NCI-H510A treated with DMSO at 0.1 percent for 48 hours (cell line): ENCODE measurements around the gene RECQL.

Source experiments
- DNase-seq: peaks from one replicate; lab custom pipeline; 2025; lab: John Stamatoyannopoulos, UW

Gene RECQL

DNA sequence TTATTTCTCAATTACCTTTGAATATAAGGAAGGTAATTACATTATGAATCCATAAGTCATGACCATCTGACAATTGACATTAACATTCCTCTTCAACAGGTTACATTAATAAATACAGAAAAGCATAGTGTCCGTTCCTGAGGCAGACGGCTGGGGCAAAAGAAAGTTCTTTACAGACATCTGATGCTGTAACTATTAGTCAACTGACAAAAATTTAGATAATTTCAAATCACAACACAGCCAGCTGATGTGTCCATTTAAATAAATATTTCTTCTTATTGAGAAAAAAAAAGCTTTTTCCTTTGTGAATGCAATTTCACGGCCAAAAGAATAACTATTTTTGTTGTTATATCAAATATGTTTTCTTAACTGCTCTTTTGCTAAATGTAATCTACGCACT lies 73.2 kb downstream of the RECQL start:
- no peak for DNase-seq

DNA sequence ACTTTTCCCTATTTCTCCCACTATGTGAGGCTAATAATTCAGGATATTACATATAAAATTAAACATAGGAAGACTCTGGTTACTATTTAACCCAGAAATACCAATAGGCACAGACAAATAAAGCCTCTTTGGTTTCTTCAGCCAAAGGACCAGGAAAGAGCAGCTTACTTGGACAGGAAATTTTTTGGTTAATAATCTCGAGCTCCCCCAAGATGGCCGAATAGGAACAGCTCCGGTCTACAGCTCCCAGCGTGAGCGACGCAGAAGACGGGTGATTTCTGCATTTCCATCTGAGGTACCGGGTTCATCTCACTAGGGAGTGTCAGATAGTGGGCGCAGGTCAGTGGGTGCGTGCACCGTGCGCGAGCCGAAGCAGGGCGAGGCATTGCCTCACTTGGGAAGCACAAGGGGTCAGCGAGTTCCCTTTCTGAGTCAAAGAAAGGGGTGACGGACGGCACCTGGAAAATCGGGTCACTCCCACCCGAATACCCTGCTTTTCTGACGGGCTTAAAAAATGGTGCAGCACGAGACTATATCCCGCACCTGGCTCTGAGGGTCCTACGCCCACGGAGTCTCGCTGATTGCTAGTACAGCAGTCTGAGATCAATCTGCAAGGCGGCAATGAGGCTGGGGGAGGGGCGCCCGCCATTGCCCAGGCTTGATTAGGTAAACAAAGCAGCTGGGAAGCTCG lies 82.3 kb downstream of the RECQL start:
- DNase-seq = peak; percentile 5
